Mesothelial cell of epicardium (in vitro differentiated cells): ENCODE results near the gene EIF4E2. TPM values are rescaled to one million over a fixed set of nuclear protein-coding genes. Genes with fewer than 3 reads are reported as not detected.

Source experiments
- DNase-seq, 2 experiments: peaks; one replicate each; pipeline ENCODE4 v3.0.0; 2021; ENCODE audit warnings: low spot score in 2 of 2; ENCODE audit not compliant: unreplicated experiment in 2 of 2
- H3K27ac Mint-ChIP-seq: 2 replicates; pipeline ENCODE4 v1.8.0; 2021; ENCODE audit warnings: mixed read lengths
- H3K27me3 Mint-ChIP-seq: 2 replicates; pipeline ENCODE4 v1.8.0; 2021; ENCODE audit warnings: low read depth, mixed read lengths
- H3K36me3 Mint-ChIP-seq: 2 replicates; pipeline ENCODE4 v1.8.0; 2021; ENCODE audit warnings: mixed read lengths
- H3K4me1 Mint-ChIP-seq: 2 replicates; pipeline ENCODE4 v1.8.0; 2021; ENCODE audit warnings: mixed read lengths
- H3K4me3 Mint-ChIP-seq: 2 replicates; pipeline ENCODE4 v1.8.0; 2021; ENCODE audit warnings: mild to moderate bottlenecking, moderate library complexity, mixed read lengths
- H3K9me3 Mint-ChIP-seq: 2 replicates; pipeline ENCODE4 v1.8.0; 2021; ENCODE audit warnings: mixed read lengths
- total RNA-seq: library from RNA; stranded (reverse); gene quantifications from 3 replicates; pipeline ENCODE4 v1.2.1, GENCODE V29; 2021
- TF ChIP-seq, protein P1 (sequence below): fragments of 200-600 bp; sonication (generic); IDR thresholded peaks from one replicate; pipeline ENCODE4 v1.5.0; 2021; ENCODE audit warnings: antibody characterized with exemption; ENCODE audit not compliant: unreplicated experiment

Gene EIF4E2
- total RNA-seq, 1 donor from 2014 or later, result 72.5 TPM

DNA sequence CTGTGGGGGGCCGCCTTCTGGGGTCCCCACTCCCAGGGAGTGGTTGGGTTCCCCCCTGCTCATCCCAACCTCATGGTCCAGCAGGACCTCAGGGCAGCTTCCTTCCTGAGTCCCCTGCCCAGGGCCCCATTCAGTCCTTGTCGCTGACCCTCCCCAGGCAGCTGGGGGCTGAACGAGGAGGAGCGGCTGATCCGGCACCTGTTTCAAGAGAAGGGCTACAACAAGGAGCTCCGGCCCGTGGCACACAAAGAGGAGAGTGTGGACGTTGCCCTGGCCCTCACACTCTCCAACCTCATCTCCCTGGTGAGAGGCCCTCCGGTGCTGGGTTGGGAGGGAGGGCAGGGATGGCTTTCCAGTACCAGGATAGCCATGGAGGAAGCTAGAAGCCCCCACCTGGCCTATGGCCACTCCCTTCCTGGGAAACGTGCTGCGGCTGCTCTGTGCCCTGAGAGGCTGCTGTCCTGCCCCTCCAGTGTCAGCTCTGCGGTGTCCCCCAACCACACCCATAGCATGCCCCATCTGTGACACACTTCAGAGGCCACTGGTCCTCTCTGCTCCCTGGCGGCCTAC lies 24.0 kb upstream of the EIF4E2 start:
- Mint-ChIP-seq H3K9me3 (no peaks in the 10 kb centered on the region), H3K4me1 (peaks cover 3% of the 10 kb centered on the region), H3K27ac (no peak overlapping the region), H3K27me3 (peaks cover 66% of the 10 kb centered on the region), H3K36me3 (no peaks in the 10 kb centered on the region), H3K4me3 (no peak overlapping the region)
- TF ChIP-seq, protein P1, sequence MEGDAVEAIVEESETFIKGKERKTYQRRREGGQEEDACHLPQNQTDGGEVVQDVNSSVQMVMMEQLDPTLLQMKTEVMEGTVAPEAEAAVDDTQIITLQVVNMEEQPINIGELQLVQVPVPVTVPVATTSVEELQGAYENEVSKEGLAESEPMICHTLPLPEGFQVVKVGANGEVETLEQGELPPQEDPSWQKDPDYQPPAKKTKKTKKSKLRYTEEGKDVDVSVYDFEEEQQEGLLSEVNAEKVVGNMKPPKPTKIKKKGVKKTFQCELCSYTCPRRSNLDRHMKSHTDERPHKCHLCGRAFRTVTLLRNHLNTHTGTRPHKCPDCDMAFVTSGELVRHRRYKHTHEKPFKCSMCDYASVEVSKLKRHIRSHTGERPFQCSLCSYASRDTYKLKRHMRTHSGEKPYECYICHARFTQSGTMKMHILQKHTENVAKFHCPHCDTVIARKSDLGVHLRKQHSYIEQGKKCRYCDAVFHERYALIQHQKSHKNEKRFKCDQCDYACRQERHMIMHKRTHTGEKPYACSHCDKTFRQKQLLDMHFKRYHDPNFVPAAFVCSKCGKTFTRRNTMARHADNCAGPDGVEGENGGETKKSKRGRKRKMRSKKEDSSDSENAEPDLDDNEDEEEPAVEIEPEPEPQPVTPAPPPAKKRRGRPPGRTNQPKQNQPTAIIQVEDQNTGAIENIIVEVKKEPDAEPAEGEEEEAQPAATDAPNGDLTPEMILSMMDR, result no peak
- DNase-seq, result no peak

DNA sequence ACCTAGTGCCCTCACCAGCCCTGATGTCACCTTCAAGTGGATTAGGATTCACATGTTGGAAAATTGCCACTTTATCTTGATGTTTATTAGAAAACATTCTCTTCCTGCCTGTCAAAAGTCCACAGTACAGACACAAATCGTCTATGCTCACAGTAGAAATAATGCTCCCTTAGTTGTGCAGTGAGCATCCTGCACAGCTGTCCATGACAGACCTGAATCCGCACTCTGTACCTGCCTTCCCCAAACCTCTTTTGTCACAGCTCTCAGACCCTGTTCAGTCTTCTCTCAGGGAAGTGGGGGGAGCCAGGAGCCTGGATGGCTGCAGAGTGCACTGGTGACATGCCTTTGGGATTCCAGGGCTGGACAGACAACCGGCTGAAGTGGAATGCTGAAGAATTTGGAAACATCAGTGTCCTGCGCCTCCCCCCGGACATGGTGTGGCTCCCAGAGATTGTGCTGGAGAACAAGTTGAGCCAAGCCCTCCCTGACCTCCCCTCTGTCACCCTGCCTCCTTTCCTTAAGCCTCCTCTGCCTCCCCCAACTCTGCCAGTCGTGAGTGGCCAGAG lies 22.5 kb upstream of the EIF4E2 start:
- no peak overlapping the region for H3K4me3 Mint-ChIP-seq
- no peak for DNase-seq
- H3K36me3 Mint-ChIP-seq, result no peaks in the 10 kb centered on the region
- H3K27me3 Mint-ChIP-seq, result peaks cover 57% of the 10 kb centered on the region
- H3K9me3 Mint-ChIP-seq, result no peaks in the 10 kb centered on the region
- TF ChIP-seq, protein P1, result no peak
- H3K27ac Mint-ChIP-seq, result no peak overlapping the region
- peaks cover 2% of the 10 kb centered on the region for H3K4me1 Mint-ChIP-seq

DNA sequence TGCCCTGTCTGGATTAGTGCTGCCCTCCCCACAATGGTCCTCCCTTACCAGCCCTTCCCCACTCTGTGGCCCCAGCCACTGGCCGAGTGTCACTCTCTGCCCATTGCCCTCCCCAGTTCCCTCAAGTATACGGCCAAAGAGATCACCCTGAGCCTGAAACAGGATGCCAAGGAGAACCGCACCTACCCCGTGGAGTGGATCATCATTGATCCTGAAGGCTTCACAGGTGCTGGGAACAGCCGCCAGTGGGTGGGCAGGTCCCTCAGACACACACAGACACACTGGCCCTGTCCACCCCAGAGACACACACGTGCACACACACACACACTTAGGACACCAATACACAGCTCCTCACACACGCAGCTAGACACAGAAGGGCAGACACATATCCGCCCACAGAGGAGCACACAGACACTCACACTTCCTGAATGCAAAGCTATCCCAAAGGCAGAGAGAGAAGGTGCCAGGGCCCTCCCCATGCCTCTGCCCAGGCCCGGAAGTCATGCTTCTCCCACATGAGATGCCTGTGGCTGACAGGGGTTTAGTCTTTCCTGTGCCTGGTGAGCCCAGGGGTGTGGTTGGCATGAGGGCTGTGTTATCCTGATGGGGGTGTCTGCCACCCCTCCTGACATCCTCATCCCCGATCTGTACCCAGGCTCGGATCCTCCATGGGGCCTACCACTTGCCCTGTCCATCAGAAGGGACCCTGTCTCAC lies 21.6 kb upstream of the EIF4E2 start:
- no peak for DNase-seq
- Mint-ChIP-seq H3K4me1 (peaks cover 2% of the 10 kb centered on the region), H3K27me3 (peaks cover 50% of the 10 kb centered on the region), H3K4me3 (no peak overlapping the region), H3K36me3 (no peaks in the 10 kb centered on the region), H3K27ac (no peak overlapping the region), H3K9me3 (no peaks in the 10 kb centered on the region)
- TF ChIP-seq, protein P1, result no peak

DNA sequence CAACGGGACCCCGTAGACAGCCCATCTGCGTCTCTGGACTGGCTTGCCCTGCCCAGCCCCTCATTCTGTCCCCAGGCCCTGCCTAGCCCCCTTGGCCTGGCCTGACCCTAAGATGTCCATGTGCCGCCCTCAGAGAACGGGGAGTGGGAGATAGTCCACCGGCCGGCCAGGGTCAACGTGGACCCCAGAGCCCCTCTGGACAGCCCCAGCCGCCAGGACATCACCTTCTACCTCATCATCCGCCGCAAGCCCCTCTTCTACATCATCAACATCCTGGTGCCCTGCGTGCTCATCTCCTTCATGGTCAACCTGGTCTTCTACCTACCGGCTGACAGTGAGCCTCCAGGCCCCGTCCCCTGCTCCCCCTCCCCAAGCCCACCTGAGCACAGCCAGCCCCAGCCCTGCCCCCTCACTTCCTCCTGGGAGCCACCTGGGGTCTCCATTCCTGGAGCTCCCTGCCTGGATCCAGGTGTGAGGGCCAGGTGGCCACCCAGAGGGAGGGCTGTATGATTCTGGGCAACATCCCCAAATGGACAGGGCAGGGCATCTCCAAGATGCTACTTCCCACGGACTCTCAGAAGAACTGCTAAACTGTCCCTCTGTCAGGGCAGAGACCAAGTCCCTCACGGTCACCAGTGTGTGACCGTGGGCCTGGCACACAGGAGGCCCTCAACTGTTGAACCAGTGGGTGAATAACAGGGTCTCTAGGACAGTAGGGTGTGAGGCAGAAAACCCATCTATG lies 20.5 kb upstream of the EIF4E2 start:
- Mint-ChIP-seq H3K27ac (no peak overlapping the region), H3K9me3 (no peaks in the 10 kb centered on the region), H3K4me1 (no peaks in the 10 kb centered on the region), H3K36me3 (no peaks in the 10 kb centered on the region), H3K27me3 (peaks cover 40% of the 10 kb centered on the region), H3K4me3 (no peak overlapping the region)
- DNase-seq, result no peak
- TF ChIP-seq, protein P1, result no peak

DNA sequence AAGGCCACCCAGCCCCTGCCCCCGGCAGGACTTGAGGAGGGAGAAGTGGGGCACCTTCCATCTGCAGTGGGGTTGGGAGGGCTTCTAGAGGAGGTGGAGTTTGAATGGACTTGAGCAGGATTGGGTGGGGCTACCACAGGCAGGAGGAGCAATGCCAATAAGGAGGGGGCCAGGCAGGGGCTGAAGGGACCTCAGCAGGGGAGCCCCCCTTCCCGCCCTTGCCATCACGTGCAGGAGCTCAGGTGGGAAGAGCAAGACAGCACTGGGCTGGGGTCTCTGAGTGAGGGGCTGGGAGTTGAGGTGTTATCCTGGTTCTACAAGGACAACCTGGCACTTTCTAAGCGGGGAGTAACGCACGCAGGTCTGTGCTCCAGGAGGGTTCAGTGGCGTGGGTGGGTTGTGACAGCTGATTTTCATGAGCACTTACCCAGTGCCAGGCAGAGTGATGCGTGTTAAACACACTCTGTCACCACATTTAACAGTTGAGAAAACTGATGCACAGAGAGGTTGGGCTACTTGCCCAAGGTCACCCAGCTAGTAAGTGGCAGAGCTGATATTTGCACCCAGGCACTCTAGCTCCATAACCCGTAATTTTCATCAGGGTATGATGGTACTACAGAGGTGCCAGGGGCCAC lies 19.7 kb upstream of the EIF4E2 start:
- Mint-ChIP-seq H3K36me3 (no peaks in the 10 kb centered on the region), H3K4me1 (no peaks in the 10 kb centered on the region), H3K9me3 (no peaks in the 10 kb centered on the region), H3K27me3 (peaks cover 37% of the 10 kb centered on the region), H3K4me3 (no peak overlapping the region), H3K27ac (no peak overlapping the region)
- DNase-seq, result no peak
- TF ChIP-seq, protein P1, result no peak
